Right lobe of liver (tissue), 4 donors: Measurements from ENCODE around the gene CASZ1.

Experiments
- POLR2A ChIP-seq: fragments of 450-650 bp; IDR thresholded peaks from one replicate; pipeline ENCODE4 v1.6.1; 2017; ENCODE audit warnings: antibody characterized with exemption, mild to moderate bottlenecking
- TF ChIP-seq, protein P1 (sequence below), 4 donors: fragments of 200-600 bp in 3 of 4; fragments of 450-650 bp in 1 of 4; IDR thresholded peaks; one replicate each; pipeline versions ENCODE4 v1.5.1 to v1.8.0; 2016 to 2022; ENCODE audit warnings: antibody characterized with exemption in 4 of 4, mild to moderate bottlenecking in 2 of 4
- donor health status: DM: no; HTN: no; CAD: no.
- donor health status: DM: no; HTN: no; CAD: no.
- donor health status: DM: no; HTN: yes; CAD: no.

DNA sequence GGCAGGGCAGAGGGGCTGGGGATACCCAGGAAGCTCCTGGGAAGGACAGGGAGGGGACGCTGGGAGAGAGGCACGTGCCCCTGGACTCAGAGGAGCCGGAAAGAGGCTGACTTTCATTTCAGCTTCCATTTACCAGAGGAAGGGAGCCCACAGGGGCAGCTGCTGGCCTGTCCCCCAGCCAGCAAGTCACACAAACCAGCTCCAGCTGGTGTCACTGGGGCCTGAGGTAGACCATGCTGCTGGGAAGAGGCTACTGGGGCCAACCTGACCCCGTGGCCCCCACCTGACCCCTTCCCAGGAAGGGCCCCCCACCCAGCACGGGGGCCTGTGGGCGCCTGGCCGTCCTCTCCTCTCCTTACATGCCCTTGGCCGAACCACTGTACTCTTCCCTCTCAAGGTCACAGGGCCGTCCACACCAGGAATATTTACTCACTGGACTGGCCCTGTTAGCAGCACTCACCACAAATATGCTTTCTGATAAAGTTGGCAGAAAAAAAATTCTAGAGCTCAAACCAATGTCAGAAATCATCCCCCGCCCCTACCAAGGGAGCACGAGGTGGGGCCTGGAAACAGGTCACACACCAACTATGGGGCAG, 110.5 kb downstream of the CASZ1 start:
- TF ChIP-seq, protein P1, sequence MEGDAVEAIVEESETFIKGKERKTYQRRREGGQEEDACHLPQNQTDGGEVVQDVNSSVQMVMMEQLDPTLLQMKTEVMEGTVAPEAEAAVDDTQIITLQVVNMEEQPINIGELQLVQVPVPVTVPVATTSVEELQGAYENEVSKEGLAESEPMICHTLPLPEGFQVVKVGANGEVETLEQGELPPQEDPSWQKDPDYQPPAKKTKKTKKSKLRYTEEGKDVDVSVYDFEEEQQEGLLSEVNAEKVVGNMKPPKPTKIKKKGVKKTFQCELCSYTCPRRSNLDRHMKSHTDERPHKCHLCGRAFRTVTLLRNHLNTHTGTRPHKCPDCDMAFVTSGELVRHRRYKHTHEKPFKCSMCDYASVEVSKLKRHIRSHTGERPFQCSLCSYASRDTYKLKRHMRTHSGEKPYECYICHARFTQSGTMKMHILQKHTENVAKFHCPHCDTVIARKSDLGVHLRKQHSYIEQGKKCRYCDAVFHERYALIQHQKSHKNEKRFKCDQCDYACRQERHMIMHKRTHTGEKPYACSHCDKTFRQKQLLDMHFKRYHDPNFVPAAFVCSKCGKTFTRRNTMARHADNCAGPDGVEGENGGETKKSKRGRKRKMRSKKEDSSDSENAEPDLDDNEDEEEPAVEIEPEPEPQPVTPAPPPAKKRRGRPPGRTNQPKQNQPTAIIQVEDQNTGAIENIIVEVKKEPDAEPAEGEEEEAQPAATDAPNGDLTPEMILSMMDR (IDR thresholded peaks at IDR 0.05) = no peak
- TF ChIP-seq POLR2A = no peak
